Left kidney (tissue), 2 donors: Measurements from ENCODE around the gene EHD1. TPM values are rescaled to one million over a fixed set of nuclear protein-coding genes. Genes with fewer than 3 reads are reported as not detected.

Experiments
- DNase-seq: peaks from one replicate; pipeline ENCODE4 v3.0.0-alpha.2; 2013
- polyA plus RNA-seq: library from polyadenylated mRNA; unstranded; fragments of 120-200 nt; gene quantifications from one replicate; pipeline ENCODE4 v1.2.1, GENCODE V29; 2013; ENCODE audit not compliant: insufficient read length

Gene EHD1
- polyA plus RNA-seq, 1 donor = 56.5 TPM

- DNase-seq = no peak
Measured at GRCh38 chr11:64845129-64845775, 33.2 kb downstream of the EHD1 start.

GRCh38 chr11:64844330-64845128 is 33.9 kb downstream of the EHD1 start, which contains the start of gene CDC42BPG:
TSS of gene CDC42BPG (minus strand) at chr11:64844653. CDS start at chr11:64844569, 84 bp downstream.
- DNase-seq = peak; percentile 64

- no peak for DNase-seq
Measured at GRCh38 chr11:64843686-64844329, 34.6 kb downstream of the EHD1 start.

- DNase-seq = no peak
Measured at GRCh38 chr11:64842851-64843685, 35.4 kb downstream of the EHD1 start.

GRCh38 chr11:64842366-64842759 is 36.1 kb downstream of the EHD1 start:
- DNase-seq = no peak

GRCh38 chr11:64841592-64842365 is 36.6 kb downstream of the EHD1 start:
- no peak for DNase-seq

GRCh38 chr11:64839887-64840782 is 38.3 kb downstream of the EHD1 start:
- no peak for DNase-seq

GRCh38 chr11:64839335-64839734 is 39.1 kb downstream of the EHD1 start:
- no peak for DNase-seq

GRCh38 chr11:64838600-64839334 is 39.7 kb downstream of the EHD1 start:
- no peak for DNase-seq

- no peak for DNase-seq
Measured at GRCh38 chr11:64837887-64838351, 40.5 kb downstream of the EHD1 start.

GRCh38 chr11:64836448-64837072 is 41.9 kb downstream of the EHD1 start:
- DNase-seq = no peak

- DNase-seq = no peak
Measured at GRCh38 chr11:64835616-64836447, 42.6 kb downstream of the EHD1 start.

GRCh38 chr11:64834723-64835615 is 43.5 kb downstream of the EHD1 start:
- no peak for DNase-seq

- DNase-seq = no peak
Measured at GRCh38 chr11:64834031-64834722, 44.2 kb downstream of the EHD1 start.

- DNase-seq = no peak
Measured at GRCh38 chr11:64833509-64833908, 44.9 kb downstream of the EHD1 start.

- DNase-seq = no peak
Measured at GRCh38 chr11:64833198-64833502, 45.3 kb downstream of the EHD1 start.
